ENCODE results near the gene TMEM167B. TPM values are rescaled to one million over a fixed set of nuclear protein-coding genes. Genes with fewer than 3 reads are reported as not detected.

Gene TMEM167B
- total RNA-seq, 1 donor from 2014 or later, result 22.1 TPM

DNA sequence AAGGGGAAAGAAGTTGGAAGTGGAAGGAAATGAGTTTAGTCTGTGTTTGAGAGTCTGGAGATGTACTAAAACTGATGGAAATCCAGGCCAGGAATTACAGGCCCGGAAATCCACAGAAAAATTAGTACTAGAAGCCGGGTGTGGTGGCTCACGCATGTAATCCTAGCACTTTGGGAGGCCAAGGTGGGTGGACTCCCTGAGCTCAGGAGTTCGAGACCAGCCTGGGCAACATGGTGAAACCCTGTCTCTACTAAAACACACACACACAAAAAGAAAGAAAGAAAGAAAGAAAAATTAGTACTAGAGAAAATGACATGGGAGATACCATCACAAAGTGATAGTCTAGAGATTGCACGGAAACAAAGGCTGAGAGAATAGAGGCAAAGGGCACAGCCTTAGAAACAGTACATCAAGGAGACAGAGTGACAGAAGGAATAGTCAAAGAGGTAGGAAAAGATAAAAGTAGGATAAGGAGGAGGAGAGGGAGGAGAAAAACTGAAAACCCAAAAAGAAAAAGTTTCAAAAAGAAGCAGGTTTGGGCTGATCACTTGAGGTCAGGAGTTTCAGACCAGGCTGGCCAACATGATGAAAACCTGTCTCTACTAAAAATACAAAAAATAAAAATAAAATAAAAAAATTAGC lies 10.0 kb upstream of the TMEM167B start:
- Mint-ChIP-seq H3K4me3 (no peak overlapping the region), H3K9me3 (peaks cover 2% of the 10 kb centered on the region), H3K4me1 (peaks cover 21% of the 10 kb centered on the region), H3K27ac (no peak overlapping the region), H3K36me3 (no peaks in the 10 kb centered on the region), H3K27me3 (ENCODE audit: insufficient read depth, low read depth) (peaks cover 3% of the 10 kb centered on the region)
- no peak for TF ChIP-seq EZH2phosphoT487 (IDR thresholded peaks at IDR 0.05)
- no peak for TF ChIP-seq CTCF (IDR thresholded peaks at IDR 0.05)
- no peak for TF ChIP-seq EZH2 (IDR thresholded peaks at IDR 0.05)
- no peaks in the 10 kb centered on the region for H3K36me3 ChIP-seq
- peaks cover 5% of the 10 kb centered on the region for H3K4me1 ChIP-seq
- no peak overlapping the region for H3K9ac ChIP-seq
- no peaks in the 10 kb centered on the region for H4K20me1 ChIP-seq (ENCODE audit: low read depth)
- DNase-seq (ENCODE audit: low spot score), result no peak
- H3F3A ChIP-seq (ENCODE audit: low read depth), result peaks cover 13% of the 10 kb centered on the region
- H2AFZ ChIP-seq (replicated peaks), result no peak overlapping the region
- no peaks in the 10 kb centered on the region for H3K27me3 ChIP-seq
- H3K9me3 ChIP-seq (ENCODE audit: low read depth), result no peaks in the 10 kb centered on the region
- no peak overlapping the region for H3K4me2 ChIP-seq
- H3K79me2 ChIP-seq (ENCODE audit: low read depth), result peaks cover 2% of the 10 kb centered on the region
- no peak overlapping the region for H3K4me3 ChIP-seq
- no peak overlapping the region for H3K27ac ChIP-seq

DNA sequence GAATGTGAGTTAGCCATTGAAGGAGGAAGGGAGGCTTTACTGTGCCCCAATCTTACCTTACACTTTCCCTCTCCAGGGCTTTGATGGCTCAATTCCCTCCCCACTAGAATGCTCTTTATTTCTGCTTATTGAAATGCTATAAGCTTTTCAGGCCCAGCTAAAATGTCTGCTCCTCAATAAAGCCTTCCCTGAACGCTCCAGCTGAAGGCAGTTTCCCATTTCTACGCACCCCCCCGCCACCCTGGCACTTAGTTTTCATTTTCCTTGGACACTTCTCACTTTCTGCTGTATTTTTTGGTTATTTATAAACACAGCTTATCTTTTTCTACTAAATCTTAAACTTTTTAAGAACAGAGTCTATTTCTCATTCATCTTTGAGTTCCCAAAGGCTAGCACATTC lies 7.1 kb upstream of the TMEM167B start:
- no peak overlapping the region for H3K4me3 Mint-ChIP-seq
- H3K4me1 Mint-ChIP-seq, result peaks cover 15% of the 10 kb centered on the region
- no peaks in the 10 kb centered on the region for H4K20me1 ChIP-seq (ENCODE audit: low read depth)
- H3K36me3 ChIP-seq, result no peaks in the 10 kb centered on the region
- H3K79me2 ChIP-seq (ENCODE audit: low read depth), result no peaks in the 10 kb centered on the region
- H3K36me3 Mint-ChIP-seq, result no peaks in the 10 kb centered on the region
- peaks cover 2% of the 10 kb centered on the region for H3K9me3 Mint-ChIP-seq
- no peaks in the 10 kb centered on the region for H3K27me3 ChIP-seq
- H3K4me1 ChIP-seq, result no peaks in the 10 kb centered on the region
- no peak overlapping the region for H2AFZ ChIP-seq (replicated peaks)
- H3K27me3 Mint-ChIP-seq (ENCODE audit: insufficient read depth, low read depth), result peaks cover 3% of the 10 kb centered on the region
- no peak overlapping the region for H3K27ac Mint-ChIP-seq
- H3K4me2 ChIP-seq, result no peak overlapping the region
- no peak overlapping the region for H3K27ac ChIP-seq
- H3F3A ChIP-seq (ENCODE audit: low read depth), result peaks cover 4% of the 10 kb centered on the region
- H3K9me3 ChIP-seq (ENCODE audit: low read depth), result no peaks in the 10 kb centered on the region
- DNase-seq (ENCODE audit: low spot score), result no peak
- TF ChIP-seq CTCF (IDR thresholded peaks at IDR 0.05) (no peak), EZH2 (IDR thresholded peaks at IDR 0.05) (no peak), EZH2phosphoT487 (IDR thresholded peaks at IDR 0.05) (no peak)
- no peak overlapping the region for H3K9ac ChIP-seq
- H3K4me3 ChIP-seq, result no peak overlapping the region

GRCh38 chr1:109083923-109084322 lies 6.6 kb upstream of the TMEM167B start:
- no peak overlapping the region for H2AFZ ChIP-seq (replicated peaks)
- no peak overlapping the region for H3K4me3 ChIP-seq
- Mint-ChIP-seq H3K4me1 (peaks cover 16% of the 10 kb centered on the region), H3K27me3 (ENCODE audit: insufficient read depth, low read depth) (peaks cover 3% of the 10 kb centered on the region), H3K4me3 (no peak overlapping the region), H3K36me3 (peaks cover under 1% of the 10 kb centered on the region), H3K9me3 (peaks cover 2% of the 10 kb centered on the region), H3K27ac (peak overlapping the region; percentile 35)
- H3K79me2 ChIP-seq (ENCODE audit: low read depth), result no peaks in the 10 kb centered on the region
- H3K36me3 ChIP-seq, result no peaks in the 10 kb centered on the region
- H3K4me2 ChIP-seq, result no peak overlapping the region
- H3K4me1 ChIP-seq, result no peaks in the 10 kb centered on the region
- DNase-seq (ENCODE audit: low spot score), result no peak
- TF ChIP-seq EZH2 (IDR thresholded peaks at IDR 0.05) (no peak), CTCF (IDR thresholded peaks at IDR 0.05) (no peak), EZH2phosphoT487 (IDR thresholded peaks at IDR 0.05) (no peak)
- H4K20me1 ChIP-seq (ENCODE audit: low read depth), result no peaks in the 10 kb centered on the region
- H3K9ac ChIP-seq, result no peak overlapping the region
- H3K9me3 ChIP-seq (ENCODE audit: low read depth), result no peaks in the 10 kb centered on the region
- no peak overlapping the region for H3K27ac ChIP-seq
- peaks cover 9% of the 10 kb centered on the region for H3F3A ChIP-seq (ENCODE audit: low read depth)
- H3K27me3 ChIP-seq, result no peaks in the 10 kb centered on the region
